ENCODE measurements around the gene ETV3.
"Not testable (repeated sequence)": the region's sequence is repeated elsewhere in the genome, so short reads cannot be mapped to it uniquely, and the experiment has no call there.

Gene ETV3

DNA sequence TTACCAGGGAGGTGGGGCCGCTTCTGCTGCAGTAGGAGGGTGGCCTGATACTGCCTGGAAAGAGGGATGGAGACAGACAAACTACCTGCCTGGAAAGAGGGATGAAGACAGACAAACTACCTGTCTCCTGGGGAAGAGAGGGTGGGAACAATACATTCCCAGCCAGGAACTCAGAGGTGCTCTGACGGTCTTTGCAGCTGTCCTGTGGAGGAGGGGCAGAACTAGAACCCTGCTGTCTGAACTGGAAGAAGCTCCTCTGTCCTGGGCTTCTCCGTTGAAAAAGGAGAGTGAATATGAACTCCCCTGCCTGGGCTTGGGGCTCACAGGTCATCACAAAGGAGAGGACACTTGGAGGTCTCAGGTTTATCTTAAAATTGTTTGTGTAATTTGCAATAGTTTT is 40.3 kb upstream of the ETV3 start:
- POLR2A ChIA-PET (ENCODE audit: low non-redundant PET), result no interaction called here
- H3K27ac ChIP-seq, result no peak overlapping the region
- TF ChIP-seq CTCF (conservative IDR thresholded peaks at IDR 0.05; ENCODE audit: low read depth), result no peak

DNA sequence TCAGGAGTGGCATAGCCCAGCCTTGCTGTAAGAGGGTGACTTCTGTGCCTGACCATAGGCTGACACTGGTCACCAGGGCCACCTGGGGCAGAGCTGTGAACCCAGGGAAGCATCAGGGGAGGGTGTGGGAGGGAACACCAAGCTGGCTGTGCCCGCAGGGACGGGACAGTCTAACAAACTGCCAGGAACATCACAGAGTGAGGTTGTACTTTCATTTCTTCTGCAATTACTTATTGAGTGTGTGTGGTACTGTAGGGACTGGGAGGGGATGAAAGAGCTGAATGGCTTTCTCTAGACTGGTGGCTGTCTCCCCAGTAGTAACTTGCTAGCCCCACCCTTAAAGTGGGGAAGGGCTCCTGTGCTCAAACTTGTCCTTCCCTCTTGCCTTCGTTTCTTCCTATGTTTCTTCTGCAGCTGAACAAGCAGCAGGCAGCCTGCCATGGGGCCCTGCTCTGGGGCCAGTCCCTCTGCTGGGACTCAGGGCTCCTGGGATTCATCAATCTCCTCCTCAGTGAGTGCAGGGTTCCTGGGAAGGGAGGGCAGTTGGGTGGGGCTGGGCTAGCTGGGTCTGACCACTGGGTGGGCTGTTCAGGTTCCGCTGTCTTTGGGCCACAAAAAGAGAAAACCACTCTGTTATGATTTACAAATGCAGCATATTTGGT is 39.7 kb upstream of the ETV3 start:
- no peak for DNase-seq (ENCODE audit: low spot score)
- CTCF ChIA-PET, result no interaction called here
- no peak for TF ChIP-seq CTCF (conservative IDR thresholded peaks at IDR 0.05; ENCODE audit: low read depth)
- no peak overlapping the region for H3K27ac ChIP-seq
- POLR2A ChIA-PET (ENCODE audit: low non-redundant PET), result no interaction called here

More for the DNA sequence above, 40.3 kb upstream of the ETV3 start:
- CTCF ChIA-PET, result no interaction called here
- no peak for DNase-seq (ENCODE audit: low spot score)

GRCh38 chr1:157176591-157177121 is 38.5 kb upstream of the ETV3 start:
- DNase-seq (ENCODE audit: low spot score), result no peak
- TF ChIP-seq CTCF (conservative IDR thresholded peaks at IDR 0.05; ENCODE audit: low read depth), result no peak
- ChIA-PET CTCF (interaction anchor here (0.7 kb wide), 2 partner anchors 33 to 87 kb away, joined by 4 to 5 read pairs; no protein-coding TSS in a partner anchor), POLR2A (ENCODE audit: low non-redundant PET) (no interaction called here)
- H3K27ac ChIP-seq, result no peak overlapping the region

DNA sequence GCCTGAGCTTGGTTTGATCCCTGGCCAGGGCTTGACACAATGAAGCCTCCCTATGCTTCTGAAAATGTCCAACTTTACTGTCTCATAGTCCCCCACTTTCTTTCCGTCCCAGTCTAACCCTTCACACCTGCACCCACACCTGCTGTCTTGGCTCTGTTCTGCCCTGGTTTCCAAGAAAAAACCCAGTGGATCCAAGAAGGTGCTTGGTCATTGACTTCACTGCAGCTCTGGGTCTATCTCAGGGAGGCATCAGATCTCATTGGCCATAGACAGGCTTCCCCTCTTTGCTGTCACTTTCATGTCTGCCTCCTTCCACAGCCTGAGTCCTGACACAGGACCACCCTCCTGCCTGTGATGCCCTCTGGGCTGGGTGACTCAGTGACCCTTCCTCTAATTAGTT is 37.8 kb upstream of the ETV3 start:
- no peak for DNase-seq (ENCODE audit: low spot score)
- ChIA-PET POLR2A (ENCODE audit: low non-redundant PET) (no interaction called here), CTCF (interaction anchor here (0.7 kb wide), 1 partner anchor 86 kb away, joined by 5 read pairs; no protein-coding TSS in a partner anchor)
- no peak overlapping the region for H3K27ac ChIP-seq
- no peak for TF ChIP-seq CTCF (conservative IDR thresholded peaks at IDR 0.05; ENCODE audit: low read depth)

DNA sequence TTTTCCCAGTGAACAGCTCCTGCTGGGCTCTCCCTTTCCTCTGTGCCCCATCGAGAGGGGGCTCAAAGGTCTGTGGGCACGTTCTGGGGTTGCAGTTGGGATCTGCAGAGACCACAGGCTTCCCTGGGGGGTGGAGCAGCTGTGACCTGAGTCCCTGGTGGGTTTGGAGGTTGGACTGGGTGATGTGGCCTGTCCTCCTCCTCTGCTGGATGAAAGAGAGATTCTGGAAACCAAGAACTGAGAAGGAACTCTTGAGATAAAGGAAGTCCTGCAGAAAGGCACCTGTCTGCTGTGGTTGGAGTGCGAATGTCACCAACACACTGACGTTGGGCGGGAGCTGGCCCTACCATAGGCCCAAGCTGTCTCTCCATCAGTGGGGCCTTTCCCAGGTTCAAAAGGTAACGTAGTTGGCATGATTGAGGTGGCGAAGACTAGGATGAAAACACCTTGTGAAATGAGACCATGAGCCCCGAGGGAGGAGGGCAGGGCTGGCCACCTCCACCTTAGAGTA is 35.8 kb upstream of the ETV3 start:
- DNase-seq (ENCODE audit: low spot score), result no peak
- ChIA-PET POLR2A (ENCODE audit: low non-redundant PET) (no interaction called here), CTCF (interaction anchor here (0.8 kb wide), 1 partner anchor 196 kb away, joined by 3 read pairs; no protein-coding TSS in a partner anchor)
- no peak overlapping the region for H3K27ac ChIP-seq
- TF ChIP-seq CTCF (conservative IDR thresholded peaks at IDR 0.05; ENCODE audit: low read depth), result no peak

DNA sequence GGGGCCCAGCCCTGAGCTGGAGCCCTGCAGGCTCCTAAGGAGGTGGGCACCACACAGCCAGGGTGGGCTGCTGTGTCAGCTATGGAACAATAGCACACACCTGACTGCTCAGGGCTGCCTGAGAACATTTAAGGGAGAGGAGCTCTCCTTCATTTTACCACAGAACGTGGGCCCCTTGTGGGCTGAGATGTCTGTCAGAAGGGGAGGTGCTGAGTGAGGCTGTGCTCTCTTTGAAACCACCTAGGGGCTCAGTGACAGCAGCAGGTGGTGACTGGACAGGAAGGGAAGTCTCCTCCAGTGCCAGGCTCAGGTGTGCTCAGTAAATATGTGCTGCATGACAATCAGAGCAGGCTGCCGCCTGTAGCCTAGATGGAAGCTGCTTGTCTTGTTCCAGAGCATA is 35.0 kb upstream of the ETV3 start:
- CTCF ChIA-PET, result interaction anchor here (0.7 to 0.8 kb wide), 2 partner anchors 18 to 197 kb away, joined by 3 read pairs; no protein-coding TSS in a partner anchor
- H3K27ac ChIP-seq; DNase-seq (ENCODE audit: low spot score); POLR2A ChIA-PET (ENCODE audit: low non-redundant PET): not testable (repeated sequence)

DNA sequence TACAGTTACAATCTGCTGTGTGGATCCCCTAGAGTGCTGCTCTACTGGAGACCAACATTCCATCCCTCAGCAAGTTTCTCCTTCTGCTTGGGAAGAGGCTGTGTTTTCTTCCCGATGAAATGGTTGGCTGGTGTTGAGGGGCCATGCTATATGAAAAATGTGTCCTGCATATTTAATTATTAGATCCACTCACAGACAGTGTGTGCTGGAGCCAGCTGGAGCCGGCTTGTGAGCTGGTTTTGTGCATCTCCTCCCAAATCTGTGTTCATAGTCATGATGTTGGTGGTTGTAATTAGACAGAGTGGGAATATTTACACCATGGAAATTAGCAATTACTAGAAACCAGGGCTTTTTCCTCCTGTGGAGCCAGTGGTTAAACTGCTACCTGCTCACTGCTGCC is 34.4 kb upstream of the ETV3 start:
- POLR2A ChIA-PET (ENCODE audit: low non-redundant PET); H3K27ac ChIP-seq; CTCF ChIA-PET; DNase-seq (ENCODE audit: low spot score): not testable (repeated sequence)
